Measurements from ENCODE around the gene FBN1. TPM values are rescaled to one million over a fixed set of nuclear protein-coding genes. Genes with fewer than 3 reads are reported as not detected.

FBN1 gene
- total RNA-seq, 1 donor from 2014 or later, result 72.1 TPM

GRCh38 chr15:48473667-48474066 lies 171.8 kb downstream of the FBN1 start:
- DNase-seq (ENCODE audit: low read depth in 2 of 2), result no peak

- DNase-seq (ENCODE audit: low read depth in 2 of 2), result peak in 1 of 2 donors; percentile 61
Measured at GRCh38 chr15:48472756-48473155, 172.8 kb downstream of the FBN1 start.

GRCh38 chr15:48471073-48471472 lies 174.4 kb downstream of the FBN1 start:
- no peak for DNase-seq (ENCODE audit: low read depth in 2 of 2)

GRCh38 chr15:48470096-48470495 lies 175.4 kb downstream of the FBN1 start:
- DNase-seq (ENCODE audit: low read depth in 2 of 2), result no peak

- DNase-seq (ENCODE audit: low read depth in 2 of 2), result no peak
Measured at GRCh38 chr15:48469681-48470080, 175.8 kb downstream of the FBN1 start.

- no peak for DNase-seq (ENCODE audit: low read depth in 2 of 2)
Measured at GRCh38 chr15:48469271-48469670, 176.2 kb downstream of the FBN1 start.

- DNase-seq (ENCODE audit: low read depth in 2 of 2), result no peak
Measured at GRCh38 chr15:48467801-48468200, 177.7 kb downstream of the FBN1 start.

- no peak for DNase-seq (ENCODE audit: low read depth in 2 of 2)
Measured at GRCh38 chr15:48466820-48467219, 178.7 kb downstream of the FBN1 start.

- DNase-seq (ENCODE audit: low read depth in 2 of 2), result no peak
Measured at GRCh38 chr15:48466079-48466478, 179.4 kb downstream of the FBN1 start.

GRCh38 chr15:48465410-48465809 lies 180.1 kb downstream of the FBN1 start:
- no peak for DNase-seq (ENCODE audit: low read depth in 2 of 2)

GRCh38 chr15:48463366-48463880 lies 182.1 kb downstream of the FBN1 start:
- no peak for DNase-seq (ENCODE audit: low read depth in 2 of 2)

- no peak for DNase-seq (ENCODE audit: low read depth in 2 of 2)
Measured at GRCh38 chr15:48462688-48463087, 182.8 kb downstream of the FBN1 start.

GRCh38 chr15:48459571-48460442 lies 185.7 kb downstream of the FBN1 start:
- peak; percentile 59 to 95 for DNase-seq (ENCODE audit: low read depth in 2 of 2)

GRCh38 chr15:48458876-48459275 lies 186.6 kb downstream of the FBN1 start:
- no peak for DNase-seq (ENCODE audit: low read depth in 2 of 2)

- DNase-seq (ENCODE audit: low read depth in 2 of 2), result no peak
Measured at GRCh38 chr15:48456134-48456533, 189.4 kb downstream of the FBN1 start.

GRCh38 chr15:48451736-48452135 lies 193.8 kb downstream of the FBN1 start:
- DNase-seq (ENCODE audit: low read depth in 2 of 2), result peak; percentile 36 to 89

GRCh38 chr15:48451241-48451640 lies 194.3 kb downstream of the FBN1 start:
- peak; percentile 45 to 96 for DNase-seq (ENCODE audit: low read depth in 2 of 2)

GRCh38 chr15:48449734-48450133 lies 195.8 kb downstream of the FBN1 start:
- DNase-seq (ENCODE audit: low read depth in 2 of 2), result no peak

GRCh38 chr15:48447657-48448056 lies 197.9 kb downstream of the FBN1 start:
- peak in 1 of 2 donors; percentile 24 for DNase-seq (ENCODE audit: low read depth in 2 of 2)

- DNase-seq (ENCODE audit: low read depth in 2 of 2), result no peak
Measured at GRCh38 chr15:48447058-48447457, 198.5 kb downstream of the FBN1 start.

GRCh38 chr15:48442011-48442410 lies 203.5 kb downstream of the FBN1 start:
- DNase-seq (ENCODE audit: low read depth in 2 of 2), result no peak

GRCh38 chr15:48440084-48440483 lies 205.4 kb downstream of the FBN1 start:
- DNase-seq (ENCODE audit: low read depth in 2 of 2), result peak in 1 of 2 donors; percentile 6

GRCh38 chr15:48437178-48437577 lies 208.3 kb downstream of the FBN1 start:
- DNase-seq (ENCODE audit: low read depth in 2 of 2), result peak in 1 of 2 donors; percentile 42
